COLO829 (cell line): ENCODE measurements around the gene RIT2.

Source experiments
- DNase-seq: peaks from one replicate; pipeline ENCODE4 v3.0.0; 2012; ENCODE audit warnings: low spot score

Gene RIT2

DNA sequence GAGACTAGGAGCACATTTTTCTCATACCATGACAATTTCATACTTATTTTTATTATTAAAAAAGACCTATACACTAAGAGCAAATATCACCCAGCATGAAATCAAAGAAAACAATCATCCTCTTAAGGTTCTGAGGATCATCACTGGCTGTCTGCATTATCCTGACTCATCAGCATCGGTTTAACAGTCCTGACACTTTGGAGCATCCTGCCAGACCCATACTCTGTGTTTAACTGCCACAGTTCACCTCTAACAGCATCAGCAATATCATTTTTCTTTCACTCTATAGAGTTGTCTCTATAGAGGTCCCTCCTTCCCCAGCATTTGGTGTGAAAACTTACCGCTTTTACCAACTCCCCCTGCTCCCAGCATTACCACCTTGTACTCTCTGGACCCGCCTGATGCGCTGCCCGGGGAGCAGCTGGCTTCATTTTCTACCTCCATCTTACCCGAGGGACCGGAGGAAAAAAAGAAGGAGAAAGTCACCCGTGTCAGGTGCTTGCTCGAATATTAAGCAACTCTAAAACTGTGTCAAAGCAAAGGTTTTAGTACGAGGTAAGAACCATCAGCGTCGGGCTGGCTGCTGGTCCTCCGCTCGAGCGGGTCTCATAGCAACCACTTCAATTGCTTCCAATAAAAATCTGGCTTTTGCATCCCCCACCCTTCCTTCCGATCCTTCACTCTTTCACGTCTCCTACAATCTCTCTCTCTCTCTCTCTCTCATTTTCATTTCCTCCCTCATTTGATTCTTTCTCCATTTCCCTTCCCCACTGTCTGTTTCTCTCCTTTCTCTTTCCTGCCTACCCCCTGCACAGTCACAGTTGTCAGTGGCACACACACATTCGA lies at the start of gene RIT2:
Gene RIT2 (minus strand): TSS at position 610 of the 846 bp plus-strand sequence.
- DNase-seq = no peak

DNA sequence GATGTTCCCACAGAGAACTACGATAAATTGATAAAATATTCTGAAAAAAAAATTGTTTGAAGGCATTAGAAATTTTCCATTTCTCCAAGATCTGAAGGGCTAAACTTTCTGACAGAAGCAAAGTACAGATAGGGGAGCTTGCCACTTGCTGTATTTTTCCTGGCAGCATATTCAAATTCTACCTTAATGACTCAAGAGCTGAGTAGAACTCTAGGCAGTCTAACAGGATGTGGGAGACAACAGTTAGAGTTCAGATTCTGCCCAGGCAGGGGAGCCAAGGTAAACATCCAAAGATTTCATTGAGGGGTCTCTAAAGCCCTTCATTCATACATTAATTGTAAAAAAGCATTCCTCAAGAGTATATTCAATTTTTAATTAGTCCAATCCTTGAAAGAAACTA lies 46.0 kb upstream of the RIT2 start:
- no peak for DNase-seq

DNA sequence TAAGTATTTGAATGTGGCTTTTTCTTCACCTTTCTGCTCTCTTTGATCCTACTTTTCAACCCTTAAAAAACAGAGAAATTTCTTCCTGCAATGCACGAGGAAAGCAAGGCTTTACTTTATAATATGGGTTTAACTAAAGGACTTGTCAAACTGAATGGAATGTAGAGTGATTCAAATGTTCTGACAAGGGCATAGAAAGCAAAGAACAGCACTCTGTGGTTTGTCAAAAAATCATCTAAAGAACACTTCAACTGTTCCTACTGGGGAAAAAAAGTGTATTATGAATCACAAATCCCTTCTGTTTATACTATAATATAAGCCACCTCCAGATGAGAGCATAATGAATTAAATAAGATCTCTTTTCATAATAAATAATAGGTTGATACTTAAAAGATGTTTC lies 45.0 kb upstream of the RIT2 start:
- no peak for DNase-seq

DNA sequence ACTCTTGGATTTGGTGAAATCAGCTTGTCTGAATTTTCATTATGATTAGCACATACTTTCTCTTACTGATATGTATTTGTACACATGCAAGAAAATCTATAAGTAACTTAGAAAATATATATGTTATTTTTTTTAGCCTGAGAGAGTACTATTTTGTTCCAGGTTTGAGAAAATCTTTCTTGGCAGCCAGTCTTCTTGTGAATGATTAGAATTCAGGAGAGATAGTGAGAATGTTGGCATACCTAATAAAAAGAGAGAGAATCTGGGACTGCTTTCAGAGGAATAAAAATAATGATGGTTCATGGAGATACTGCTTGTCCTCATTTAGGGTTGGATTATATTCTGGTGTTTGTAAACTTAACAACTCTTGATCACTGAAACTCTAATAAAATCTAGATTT lies 44.4 kb upstream of the RIT2 start:
- DNase-seq = no peak

DNA sequence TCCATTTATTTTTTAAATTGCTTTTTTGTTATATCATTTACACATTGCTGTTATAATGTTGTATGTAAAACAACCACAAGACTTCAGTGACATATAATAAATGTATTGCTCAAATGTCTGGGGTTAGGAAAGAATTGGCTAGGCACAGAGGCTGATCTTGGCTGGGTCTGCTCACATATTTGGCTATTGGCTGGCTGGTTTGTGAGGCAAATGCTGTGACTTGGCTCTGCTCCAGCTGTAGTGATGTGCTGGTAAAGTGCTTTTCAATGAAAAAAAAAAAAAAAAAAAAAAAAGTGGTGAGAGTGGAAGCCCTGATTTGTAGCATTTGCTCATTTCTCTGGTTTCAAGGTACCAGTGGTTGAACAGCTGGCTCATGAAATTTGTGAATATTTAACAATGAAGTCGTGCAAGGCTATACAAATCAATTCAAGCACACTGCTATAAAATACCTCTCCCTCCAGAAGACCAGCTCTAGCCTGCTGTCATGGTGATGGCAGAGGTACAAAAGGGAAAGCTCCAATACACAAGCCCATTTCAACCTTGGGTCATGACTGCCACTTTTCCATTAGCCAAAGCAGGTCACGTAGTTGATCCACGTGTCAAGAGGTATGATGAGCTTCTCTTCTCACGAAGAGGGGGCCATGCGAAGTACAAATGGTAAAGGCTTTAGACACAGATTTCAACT lies 43.7 kb upstream of the RIT2 start:
- no peak for DNase-seq

DNA sequence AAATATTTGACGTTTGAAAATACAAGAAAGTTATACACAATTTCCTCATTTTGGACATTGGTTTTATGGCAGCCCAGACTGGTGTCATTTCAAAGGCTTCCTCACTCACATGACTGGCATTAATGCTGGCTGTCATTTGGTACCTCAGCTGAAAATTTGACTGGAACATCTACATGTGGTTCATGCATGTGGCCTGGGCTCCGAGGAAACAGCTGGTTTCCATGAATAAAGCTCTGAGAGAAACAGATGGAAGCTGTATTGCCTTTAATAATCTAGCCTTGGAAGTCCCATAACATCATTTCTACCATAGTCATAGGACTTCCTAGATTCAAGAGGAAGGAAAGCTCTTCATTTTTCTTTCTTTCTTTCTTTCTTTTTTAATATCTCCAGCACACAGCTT lies 42.9 kb upstream of the RIT2 start:
- DNase-seq = no peak

DNA sequence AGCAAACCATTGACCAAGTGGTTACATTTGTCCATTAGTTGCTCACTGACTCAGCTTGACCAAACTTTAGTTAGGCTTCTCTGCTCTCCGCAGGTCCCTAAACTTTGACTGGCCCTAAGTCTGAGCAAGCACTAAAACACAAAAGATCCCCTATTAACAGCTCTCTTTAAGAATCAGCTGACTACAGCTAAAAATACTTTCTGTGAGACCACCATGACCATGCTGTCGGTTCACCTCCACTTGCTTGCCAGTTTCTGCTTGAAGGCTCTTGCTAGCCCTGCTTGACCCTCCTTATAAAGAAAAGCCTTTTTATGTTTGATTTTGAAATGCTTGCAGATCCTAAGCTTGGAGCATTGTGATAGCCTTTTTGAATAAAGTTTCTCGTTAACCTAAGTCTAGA lies 40.4 kb upstream of the RIT2 start:
- DNase-seq = no peak

DNA sequence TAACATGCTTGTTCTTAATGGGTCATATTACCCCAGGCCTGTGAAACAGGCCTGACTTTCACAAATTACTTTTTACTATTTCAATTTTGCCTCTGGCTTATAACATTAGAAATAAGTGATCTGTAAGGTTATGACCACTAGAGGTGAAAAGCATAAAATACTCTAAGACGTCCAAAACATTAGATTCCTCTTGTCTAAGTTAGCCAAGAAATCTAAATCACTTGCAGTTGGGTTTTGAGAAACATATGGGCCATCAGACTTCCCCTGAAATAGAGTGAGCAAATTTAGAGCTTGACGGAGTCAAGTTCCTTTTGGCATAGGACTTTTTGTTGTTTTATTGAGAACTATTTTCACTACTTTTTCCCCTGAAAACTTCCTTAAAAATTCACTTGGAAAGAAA lies 32.7 kb upstream of the RIT2 start:
- no peak for DNase-seq

DNA sequence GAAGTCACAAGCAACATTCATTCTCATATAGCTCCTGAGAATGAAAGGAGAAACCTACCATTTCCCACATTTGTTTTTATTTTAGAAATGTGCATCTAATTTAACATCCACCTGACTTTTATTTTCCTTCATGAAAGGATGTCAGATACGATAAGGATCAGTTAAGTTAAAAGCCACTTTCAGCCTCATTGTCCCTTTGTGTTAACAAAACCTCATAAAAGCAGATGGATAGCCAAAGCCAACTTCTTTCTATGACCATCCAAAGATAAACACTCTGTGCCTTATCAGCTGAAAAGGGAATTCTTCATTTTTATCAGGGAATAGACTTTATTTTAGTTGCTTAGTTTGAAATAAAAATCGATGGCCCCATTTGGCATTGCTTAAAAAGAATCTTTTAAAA lies 25.7 kb upstream of the RIT2 start:
- no peak for DNase-seq

DNA sequence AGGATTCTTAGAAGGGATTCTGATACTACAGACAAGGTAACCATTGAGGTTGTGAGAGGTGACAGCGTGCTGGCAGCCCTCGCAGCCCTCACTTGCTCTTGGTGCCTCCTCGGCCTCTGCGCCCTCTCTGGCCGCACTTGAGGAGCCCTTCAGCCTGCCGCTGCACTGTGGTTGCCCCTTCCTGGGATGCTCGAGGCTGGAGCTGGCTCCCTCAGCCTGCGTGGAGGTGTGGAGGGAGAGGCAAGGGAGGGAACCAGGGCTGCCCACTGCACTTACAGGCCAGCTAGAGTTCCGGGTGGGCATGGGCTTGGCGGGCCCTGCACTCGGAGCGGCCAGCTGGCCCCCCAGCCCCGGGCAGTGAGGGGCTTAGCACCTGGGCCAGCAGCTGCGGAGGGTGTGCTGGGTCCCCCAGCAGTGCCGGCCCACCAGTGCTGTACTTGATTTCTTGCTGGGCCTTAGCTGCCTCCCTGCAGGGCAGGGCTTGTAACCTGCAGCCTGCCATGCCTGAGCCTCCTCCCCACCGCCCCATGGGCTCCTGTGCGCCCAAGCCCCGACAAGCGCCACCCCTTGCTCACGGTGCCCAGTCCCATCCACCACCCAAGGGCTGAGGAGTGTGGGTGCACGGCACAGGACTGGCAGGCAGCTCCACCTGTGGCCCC lies 23.9 kb upstream of the RIT2 start:
- no peak for DNase-seq

DNA sequence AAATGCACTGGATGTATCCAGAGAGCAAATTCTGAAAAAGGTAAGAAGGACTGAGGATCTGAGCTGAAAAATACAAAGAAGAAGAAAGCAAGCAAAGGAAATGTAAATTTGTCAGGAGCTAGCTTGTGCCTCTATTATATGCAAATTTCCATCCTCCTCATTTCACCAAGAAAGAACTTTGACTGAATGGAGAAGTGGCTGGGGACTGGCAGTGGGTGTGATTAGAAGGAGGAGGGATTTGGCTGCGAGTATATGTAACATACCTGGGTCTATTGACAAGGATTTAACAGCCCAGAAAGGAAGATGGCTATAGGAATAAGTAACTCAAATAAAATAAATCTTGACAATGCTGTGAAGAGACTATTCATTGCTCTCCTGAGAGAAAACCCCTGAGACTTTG lies 19.4 kb upstream of the RIT2 start:
- DNase-seq = no peak

DNA sequence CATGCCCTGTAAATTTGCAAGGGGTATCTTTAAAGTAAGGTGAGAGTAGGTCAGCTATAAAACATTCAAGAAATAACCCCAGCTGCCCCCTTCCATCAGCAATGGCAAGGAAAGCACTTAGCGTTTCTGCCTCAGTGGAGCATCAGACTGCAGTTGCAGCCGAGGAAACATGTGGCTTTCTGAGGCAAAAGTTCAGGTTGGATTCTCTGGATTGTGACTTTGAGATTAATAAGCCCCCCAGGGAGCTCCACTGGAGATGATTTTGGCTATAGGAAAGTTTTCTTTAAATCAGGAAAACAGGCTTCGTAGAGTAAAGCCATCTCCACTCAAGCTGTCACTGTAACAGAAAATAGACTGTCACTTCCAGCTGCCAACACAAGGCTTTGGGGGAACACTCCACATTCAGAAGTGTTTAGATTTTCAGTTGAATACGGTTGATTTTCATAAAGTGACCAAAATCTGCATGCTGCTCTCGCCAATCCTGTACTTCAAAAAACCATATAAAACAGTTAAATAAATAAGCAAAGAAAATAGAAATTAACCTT lies 15.3 kb upstream of the RIT2 start:
- no peak for DNase-seq

DNA sequence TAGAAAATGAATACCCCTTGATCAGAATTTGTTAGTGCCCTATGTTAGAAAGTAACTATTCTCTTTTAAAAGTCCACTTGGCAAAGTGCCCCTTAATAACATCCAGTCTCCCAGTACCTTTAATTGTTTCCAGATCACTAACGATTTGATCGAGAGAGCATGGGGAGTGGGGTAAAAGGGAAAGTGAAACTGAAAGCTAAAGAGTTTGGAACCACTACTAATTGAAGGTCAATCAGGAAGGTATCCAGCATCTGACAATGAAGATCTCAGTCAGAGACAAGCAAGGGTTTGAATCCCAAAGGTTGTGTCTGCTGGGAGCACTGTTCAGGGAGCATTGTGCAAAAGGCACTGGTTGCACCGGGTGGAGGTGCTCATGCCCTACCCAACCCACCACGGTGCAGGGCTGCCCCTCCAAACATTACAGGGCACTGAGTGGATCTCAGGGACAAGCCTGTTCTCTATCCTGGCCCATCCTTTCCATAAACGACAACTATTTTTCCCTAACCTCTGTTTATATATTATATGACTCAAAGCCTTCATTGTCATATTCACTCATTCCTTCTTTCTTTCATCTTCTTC lies 14.6 kb upstream of the RIT2 start:
- DNase-seq = peak; percentile 3

DNA sequence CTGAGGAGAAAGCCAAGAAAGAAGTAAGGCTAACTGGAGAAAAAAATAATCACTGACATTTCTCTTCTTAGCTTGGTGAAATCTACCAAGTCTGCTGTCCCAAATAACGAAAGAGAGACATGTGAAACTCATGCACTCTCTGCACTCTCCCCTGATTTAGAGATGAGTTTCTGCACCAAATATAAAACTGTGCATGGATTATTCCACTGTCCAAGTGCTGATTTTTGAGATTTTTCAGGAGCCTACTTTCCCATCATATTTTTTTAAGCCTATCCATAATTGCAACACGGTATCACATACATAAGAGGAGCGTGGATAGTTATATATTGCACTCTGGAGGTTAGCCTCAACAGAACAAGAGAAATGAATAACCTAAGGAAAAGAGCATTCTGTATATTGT lies 10.0 kb upstream of the RIT2 start:
- no peak for DNase-seq

DNA sequence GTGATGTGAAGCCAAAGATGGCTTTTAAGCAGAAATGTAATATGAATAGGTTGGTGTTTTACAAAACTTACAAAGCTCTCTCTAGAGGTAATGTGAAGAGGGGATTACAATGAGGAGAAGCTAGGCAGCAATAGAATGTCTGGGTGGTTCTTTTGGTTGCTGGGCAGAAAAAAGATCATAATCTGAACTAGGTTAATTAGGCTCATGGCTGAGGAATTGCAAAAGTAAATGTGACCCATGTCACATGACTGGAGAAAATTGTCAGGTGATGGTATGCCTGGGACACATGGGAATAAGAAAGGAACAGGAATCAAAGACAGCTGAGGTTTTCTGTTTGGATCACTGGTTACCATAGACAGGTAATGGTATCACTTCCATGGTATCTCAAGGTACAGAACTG lies 7.5 kb upstream of the RIT2 start:
- no peak for DNase-seq

DNA sequence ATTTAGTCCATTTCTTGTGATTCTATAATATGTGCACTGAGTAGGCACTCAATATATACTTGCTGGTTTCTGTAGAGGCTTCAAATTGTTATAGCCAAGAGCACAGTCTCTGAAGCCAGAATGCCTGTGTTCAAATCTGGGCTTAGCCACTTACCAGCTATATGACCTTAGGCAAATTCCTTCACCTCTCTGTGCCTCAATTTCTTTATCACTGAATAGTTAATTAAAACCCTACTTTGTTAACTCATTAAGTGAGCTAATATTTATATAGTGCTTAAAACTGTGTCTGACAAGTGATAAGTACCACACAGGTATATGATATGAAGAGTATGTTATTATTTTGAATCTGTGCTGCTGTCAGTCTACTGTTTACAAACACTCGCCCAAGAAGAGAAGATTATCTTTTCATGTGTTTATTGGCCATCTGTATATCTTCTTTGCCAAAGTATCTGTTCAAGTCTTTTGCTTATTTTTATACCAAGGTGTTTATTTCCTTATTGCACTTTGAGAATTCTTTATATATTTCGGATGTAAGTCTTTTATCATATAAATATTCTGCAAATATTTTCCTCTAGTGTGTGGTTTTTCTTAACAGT lies 1.3 kb upstream of the RIT2 start:
- no peak for DNase-seq

DNA sequence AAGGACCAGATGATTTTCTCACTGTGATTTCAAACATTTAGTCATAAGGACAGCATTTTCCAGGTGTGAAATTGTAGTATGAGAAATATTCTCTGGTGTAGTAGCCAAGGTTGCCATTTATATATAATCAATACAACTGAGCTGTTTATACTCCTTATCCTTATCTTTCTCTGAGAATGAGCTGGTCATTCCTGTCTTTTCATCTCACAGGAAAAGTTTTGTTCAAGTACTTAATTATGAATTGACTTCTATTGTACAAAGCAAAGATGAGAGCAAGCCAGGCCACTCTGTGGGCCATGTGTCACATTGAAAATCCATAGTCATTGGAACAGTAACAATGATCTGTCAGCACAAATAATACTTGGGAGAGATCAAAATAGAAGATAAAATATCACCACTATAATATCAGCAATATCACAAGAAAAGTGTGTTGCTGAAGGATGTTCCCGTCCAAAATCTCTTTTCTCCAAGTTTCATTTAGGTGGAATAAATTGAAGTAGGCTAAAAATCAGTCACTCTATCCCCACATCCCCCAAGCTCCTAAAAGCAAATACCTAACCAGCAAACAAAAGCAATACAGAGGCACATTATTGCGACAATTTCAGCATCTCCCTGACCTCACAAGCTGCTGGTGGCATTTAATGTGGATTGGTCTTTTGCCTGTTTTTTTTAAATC lies 2.1 kb downstream of the RIT2 start:
- no peak for DNase-seq

DNA sequence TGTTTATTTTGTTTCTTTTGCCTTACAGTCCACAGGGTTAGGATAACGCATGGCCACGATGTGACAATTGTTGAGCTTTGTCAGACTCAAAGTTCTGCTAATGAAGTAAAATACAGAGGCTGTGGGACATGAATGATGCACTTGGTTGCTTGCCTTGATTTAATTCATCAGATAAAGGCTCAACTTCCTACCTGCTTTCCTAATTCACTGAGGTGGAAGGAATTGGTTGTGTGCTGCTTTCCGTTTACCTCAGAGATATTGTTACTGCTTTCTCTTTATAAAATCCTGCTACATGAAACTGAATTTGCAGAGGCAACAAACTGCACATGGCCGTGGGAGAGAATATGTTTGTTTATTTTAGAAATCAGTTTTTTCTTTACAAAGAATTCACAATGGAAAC lies 6.6 kb downstream of the RIT2 start:
- DNase-seq = no peak

DNA sequence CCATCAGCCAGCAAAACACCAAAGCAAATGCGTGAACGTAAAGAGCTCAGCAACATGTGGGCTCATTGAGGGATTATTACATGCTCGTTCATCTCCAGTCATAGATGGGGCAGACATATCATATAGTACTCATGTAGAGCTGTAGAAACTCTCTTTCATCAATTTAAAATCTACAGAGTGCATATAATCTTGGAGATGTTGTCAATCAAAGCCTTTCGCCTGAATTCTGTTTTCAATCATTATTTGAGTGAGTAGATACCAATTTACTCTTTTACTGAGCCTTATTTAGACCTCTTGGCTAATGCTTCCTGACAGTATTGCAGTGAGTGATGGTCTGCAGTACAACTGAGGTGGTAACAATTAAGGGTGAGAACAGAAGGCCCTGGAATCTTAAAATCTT lies 7.0 kb downstream of the RIT2 start:
- DNase-seq = no peak

DNA sequence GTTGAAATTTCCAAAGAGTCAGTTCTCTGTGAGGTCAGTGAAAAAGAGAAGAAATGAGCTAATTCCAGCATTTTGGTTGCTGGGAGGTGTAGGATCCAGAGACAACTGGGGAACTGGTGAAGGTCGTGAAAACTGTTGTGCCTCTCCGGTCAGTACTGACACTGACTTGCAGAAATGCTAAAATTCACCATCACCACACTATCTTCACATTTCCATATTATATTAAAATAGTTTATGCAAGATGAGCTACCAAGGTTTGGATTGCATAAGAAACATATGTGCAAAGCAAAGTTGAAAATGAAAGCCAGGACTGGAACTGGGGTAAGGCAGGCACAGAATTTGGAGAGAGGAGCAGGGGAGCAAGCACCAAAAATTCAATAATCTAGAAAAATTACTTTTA lies 21.8 kb downstream of the RIT2 start:
- no peak for DNase-seq

DNA sequence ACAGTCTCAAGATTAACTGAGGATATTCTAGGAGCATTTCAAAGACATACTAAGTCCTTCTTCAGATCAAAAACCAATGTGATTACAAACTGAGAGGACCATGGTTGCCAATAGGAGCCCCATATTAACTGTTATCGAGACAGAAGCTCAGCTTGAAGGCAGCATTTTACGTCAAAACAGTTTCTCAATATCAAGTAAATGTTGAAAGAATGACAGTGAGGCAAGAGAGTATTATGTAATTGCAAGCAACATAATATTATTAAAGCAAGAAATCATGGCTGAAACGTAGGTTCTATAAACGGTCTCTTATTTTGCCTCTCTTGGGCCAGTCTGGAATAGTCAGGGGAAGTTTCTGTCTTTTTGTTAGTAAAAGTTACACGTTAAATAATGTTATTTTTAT lies 22.9 kb downstream of the RIT2 start:
- no peak for DNase-seq

DNA sequence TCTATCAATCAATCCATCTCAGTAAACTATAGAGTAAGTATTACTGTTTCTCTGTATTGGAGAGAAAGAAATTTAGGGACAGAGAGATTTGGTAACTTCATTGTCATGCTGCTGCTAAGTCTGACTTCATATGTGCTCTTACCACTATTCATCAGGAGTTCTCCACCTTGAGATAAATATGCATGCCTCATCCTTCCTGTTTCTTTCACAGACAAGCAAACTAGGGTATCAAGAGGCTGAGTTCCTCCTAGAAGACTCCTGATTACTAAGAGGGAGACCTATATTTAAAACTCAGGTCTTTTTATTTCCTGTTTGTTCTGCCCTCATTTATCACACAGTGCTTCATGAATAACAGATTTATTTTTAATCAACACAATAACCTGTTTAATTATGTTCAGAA lies 34.1 kb downstream of the RIT2 start:
- no peak for DNase-seq
